Ishikawa (cell line): ENCODE results near the gene CIAPIN1.

Experiments
- CEBPB ChIP-seq: IDR thresholded peaks from 2 replicates; pipeline ENCODE4 v1.6.1; 2012
- CREB1 ChIP-seq: IDR thresholded peaks from 2 replicates; pipeline ENCODE4 v1.6.1; 2012; ENCODE audit warnings: low read depth
- EGR1 ChIP-seq: IDR thresholded peaks from 2 replicates; pipeline ENCODE4 v1.6.1; 2012
- EP300 ChIP-seq: IDR thresholded peaks from 2 replicates; pipeline ENCODE4 v1.6.1; 2012; ENCODE audit warnings: borderline replicate concordance
- FOXM1 ChIP-seq: IDR thresholded peaks from 2 replicates; pipeline ENCODE4 v1.6.1; 2012; ENCODE audit warnings: low read depth, borderline replicate concordance
- MAX ChIP-seq: IDR thresholded peaks from 2 replicates; pipeline ENCODE4 v1.6.1; 2012
- NFIC ChIP-seq: IDR thresholded peaks from 2 replicates; pipeline ENCODE4 v1.6.1; 2012
- RAD21 ChIP-seq: IDR thresholded peaks from 2 replicates; pipeline ENCODE4 v1.6.1; 2012; ENCODE audit warnings: low read depth
- REST ChIP-seq: IDR thresholded peaks from 2 replicates; pipeline ENCODE4 v1.6.1; 2012; ENCODE audit warnings: low read depth, mild to moderate bottlenecking
- TAF1 ChIP-seq: IDR thresholded peaks from 2 replicates; pipeline ENCODE4 v1.6.1; 2012; ENCODE audit warnings: low read depth, mild to moderate bottlenecking
- TCF12 ChIP-seq: IDR thresholded peaks from 2 replicates; pipeline ENCODE4 v1.6.1; 2012; ENCODE audit warnings: low read depth
- TEAD4 ChIP-seq: IDR thresholded peaks from 2 replicates; pipeline ENCODE4 v1.6.1; 2012
- USF1 ChIP-seq: IDR thresholded peaks from 2 replicates; pipeline ENCODE4 v1.6.1; 2012
- YY1 ChIP-seq: IDR thresholded peaks from 2 replicates; pipeline ENCODE4 v1.6.1; 2012; ENCODE audit warnings: low read depth
- ZBTB7A ChIP-seq: IDR thresholded peaks from 2 replicates; pipeline ENCODE4 v1.6.1; 2012; ENCODE audit warnings: low read depth

The CIAPIN1 gene

GRCh38 chr16:57427307-57427706 is 19.9 kb downstream of the CIAPIN1 start:
- TF ChIP-seq REST (no peak), EGR1 (no peak), FOXM1 (no peak), TCF12 (no peak), MAX (no peak), TAF1 (no peak), CEBPB (no peak)

GRCh38 chr16:57426356-57426755 is 20.8 kb downstream of the CIAPIN1 start:
- TF ChIP-seq FOXM1 (no peak), CREB1 (no peak), RAD21 (no peak), EP300 (no peak), MAX (no peak), YY1 (no peak), TCF12 (no peak), TAF1 (no peak), CEBPB (no peak), NFIC (no peak), TEAD4 (no peak), EGR1 (no peak), REST (no peak), USF1 (no peak), ZBTB7A (no peak)

- TF ChIP-seq YY1 (no peak), EP300 (no peak), FOXM1 (no peak), REST (no peak), TAF1 (no peak), MAX (no peak), NFIC (no peak), ZBTB7A (no peak), TEAD4 (no peak), EGR1 (no peak), TCF12 (no peak), CEBPB (no peak), RAD21 (no peak), CREB1 (no peak)
Measured at GRCh38 chr16:57424583-57424982, 22.6 kb downstream of the CIAPIN1 start.

- TF ChIP-seq YY1: no peak
- TF ChIP-seq TEAD4: no peak
- TF ChIP-seq USF1: no peak
- TF ChIP-seq RAD21: no peak
- TF ChIP-seq ZBTB7A: no peak
- TF ChIP-seq EGR1: no peak
- TF ChIP-seq CREB1: no peak
- TF ChIP-seq TAF1: no peak
- no peak for TF ChIP-seq EP300
- TF ChIP-seq MAX: no peak
- TF ChIP-seq NFIC: no peak
- no peak for TF ChIP-seq TCF12
- no peak for TF ChIP-seq CEBPB
- no peak for TF ChIP-seq FOXM1
- TF ChIP-seq REST: no peak
Measured at GRCh38 chr16:57423152-57423551, 24.0 kb downstream of the CIAPIN1 start.
